ENCODE data around the gene SYT2. TPM values are rescaled to one million over a fixed set of nuclear protein-coding genes. Genes with fewer than 3 reads are reported as not detected.

The SYT2 gene
- total and polyA plus RNA-seq, 9 of the 15 experiments (the other 6 are each of a cell fraction or from before 2014, with no cell fraction given), result not detected

Other genes with a start within 250 kb of the SYT2 start
- 50.7 and 56.3 TPM in 2 replicates for gene KDM5B, start 98.0 kb upstream of the SYT2 start, total RNA-seq (2014; rRNA removed)
- 71.4 and 78.0 TPM in 2 replicates for gene KDM5B, start 98.0 kb upstream of the SYT2 start, total RNA-seq (2014; rRNA removed; fragmentation: Illumina TruSeq; extraction: Trizol)
- 54.6 and 57.1 TPM in 2 replicates for gene KDM5B, start 98.0 kb upstream of the SYT2 start, total RNA-seq (2015; rRNA removed; fragmentation: Illumina TruSeq; extraction: Trizol)
- 88.5 and 90.6 TPM in 2 replicates for gene KDM5B, start 98.0 kb upstream of the SYT2 start, total RNA-seq (2021)
- gene KDM5B, start 98.0 kb upstream of the SYT2 start, polyA plus RNA-seq (2011; rRNA removed), result 61.1 and 72.3 TPM in 2 replicates
- 44.4 and 58.5 TPM in 2 replicates for gene KDM5B, start 98.0 kb upstream of the SYT2 start, polyA plus RNA-seq (2014; fragmentation: Illumina TruSeq; extraction: Trizol)
- 10 to 100 TPM; 15.4 to 18.5 TPM for gene KDM5B, start 98.0 kb upstream of the SYT2 start, polyA plus RNA-seq (2014; fragmentation: Nextera tagmentation; extraction: Ambion mirVana)
- 32.6 and 38.6 TPM in 2 replicates for gene KDM5B, start 98.0 kb upstream of the SYT2 start, polyA plus RNA-seq (2014; rRNA removed)
- gene PCAT6, start 100.5 kb upstream of the SYT2 start, total RNA-seq (2014; rRNA removed), result 0.45 TPM in 1 of 2 replicates, not detected in the other
- gene PCAT6, start 100.5 kb upstream of the SYT2 start, total RNA-seq (2014; rRNA removed; fragmentation: Illumina TruSeq; extraction: Trizol), result 0.25 TPM in 1 of 2 replicates, not detected in the other
- 0.36 TPM in 1 of 2 replicates, not detected in the other for gene PCAT6, start 100.5 kb upstream of the SYT2 start, total RNA-seq (2015; rRNA removed; fragmentation: Illumina TruSeq; extraction: Trizol)
- 2.4 and 2.5 TPM in 2 replicates for gene PCAT6, start 100.5 kb upstream of the SYT2 start, total RNA-seq (2021)
- 1.0 and 2.2 TPM in 2 replicates for gene PCAT6, start 100.5 kb upstream of the SYT2 start, polyA plus RNA-seq (2011; rRNA removed)
- 0.65 and 2.8 TPM in 2 replicates for gene PCAT6, start 100.5 kb upstream of the SYT2 start, polyA plus RNA-seq (2014; fragmentation: Illumina TruSeq; extraction: Trizol)
- gene PCAT6, start 100.5 kb upstream of the SYT2 start, polyA plus RNA-seq (2014; fragmentation: Nextera tagmentation; extraction: Ambion mirVana), result under 1 TPM; 0.35 to 0.42 TPM
- gene PCAT6, start 100.5 kb upstream of the SYT2 start, polyA plus RNA-seq (2014; rRNA removed), result 0.13 and 1.0 TPM in 2 replicates
- gene RABIF, start 178.7 kb upstream of the SYT2 start, total RNA-seq (2014; rRNA removed), result 7.4 and 11.4 TPM in 2 replicates
- gene RABIF, start 178.7 kb upstream of the SYT2 start, total RNA-seq (2014; rRNA removed; fragmentation: Illumina TruSeq; extraction: Trizol), result 8.8 and 9.8 TPM in 2 replicates
- gene RABIF, start 178.7 kb upstream of the SYT2 start, total RNA-seq (2015; rRNA removed; fragmentation: Illumina TruSeq; extraction: Trizol), result 13.3 and 13.4 TPM in 2 replicates
- 11.0 and 12.3 TPM in 2 replicates for gene RABIF, start 178.7 kb upstream of the SYT2 start, total RNA-seq (2021)
- gene RABIF, start 178.7 kb upstream of the SYT2 start, polyA plus RNA-seq (2011; rRNA removed), result 14.9 and 17.1 TPM in 2 replicates
- gene RABIF, start 178.7 kb upstream of the SYT2 start, polyA plus RNA-seq (2014; fragmentation: Illumina TruSeq; extraction: Trizol), result 17.6 and 20.1 TPM in 2 replicates
- 10 to 100 TPM in 1 of 2 experiments, 1 to 10 TPM in 1; 8.7 to 10.1 TPM for gene RABIF, start 178.7 kb upstream of the SYT2 start, polyA plus RNA-seq (2014; fragmentation: Nextera tagmentation; extraction: Ambion mirVana)
- gene RABIF, start 178.7 kb upstream of the SYT2 start, polyA plus RNA-seq (2014; rRNA removed), result 13.8 and 14.3 TPM in 2 replicates
- gene KLHL12, start 216.8 kb upstream of the SYT2 start, total RNA-seq (2014; rRNA removed), result 30.7 and 31.5 TPM in 2 replicates
- 40.6 and 43.4 TPM in 2 replicates for gene KLHL12, start 216.8 kb upstream of the SYT2 start, total RNA-seq (2014; rRNA removed; fragmentation: Illumina TruSeq; extraction: Trizol)
- gene KLHL12, start 216.8 kb upstream of the SYT2 start, total RNA-seq (2015; rRNA removed; fragmentation: Illumina TruSeq; extraction: Trizol), result 34.7 and 35.0 TPM in 2 replicates
- 32.0 and 35.2 TPM in 2 replicates for gene KLHL12, start 216.8 kb upstream of the SYT2 start, total RNA-seq (2021)
- 66.8 and 85.1 TPM in 2 replicates for gene KLHL12, start 216.8 kb upstream of the SYT2 start, polyA plus RNA-seq (2011; rRNA removed)
- gene KLHL12, start 216.8 kb upstream of the SYT2 start, polyA plus RNA-seq (2014; fragmentation: Illumina TruSeq; extraction: Trizol), result 37.4 and 40.4 TPM in 2 replicates
- gene KLHL12, start 216.8 kb upstream of the SYT2 start, polyA plus RNA-seq (2014; fragmentation: Nextera tagmentation; extraction: Ambion mirVana), result 10 to 100 TPM; 23.1 to 25.7 TPM
- 32.0 and 33.4 TPM in 2 replicates for gene KLHL12, start 216.8 kb upstream of the SYT2 start, polyA plus RNA-seq (2014; rRNA removed)
- gene ADIPOR1, start 247.9 kb upstream of the SYT2 start, total RNA-seq (2014; rRNA removed), result 100 and 120 TPM in 2 replicates
- 110 and 117 TPM in 2 replicates for gene ADIPOR1, start 247.9 kb upstream of the SYT2 start, total RNA-seq (2014; rRNA removed; fragmentation: Illumina TruSeq; extraction: Trizol)
- 93.3 and 101 TPM in 2 replicates for gene ADIPOR1, start 247.9 kb upstream of the SYT2 start, total RNA-seq (2015; rRNA removed; fragmentation: Illumina TruSeq; extraction: Trizol)
- gene ADIPOR1, start 247.9 kb upstream of the SYT2 start, total RNA-seq (2021), result 95.2 and 96.1 TPM in 2 replicates
- gene ADIPOR1, start 247.9 kb upstream of the SYT2 start, polyA plus RNA-seq (2011; rRNA removed), result 217 and 228 TPM in 2 replicates
- gene ADIPOR1, start 247.9 kb upstream of the SYT2 start, polyA plus RNA-seq (2014; fragmentation: Illumina TruSeq; extraction: Trizol), result 137 and 172 TPM in 2 replicates
- gene ADIPOR1, start 247.9 kb upstream of the SYT2 start, polyA plus RNA-seq (2014; fragmentation: Nextera tagmentation; extraction: Ambion mirVana), result 10 to 100 TPM; 29.0 to 33.4 TPM
- gene ADIPOR1, start 247.9 kb upstream of the SYT2 start, polyA plus RNA-seq (2014; rRNA removed), result 92.6 and 126 TPM in 2 replicates